WTC11 (cell line): Measurements from ENCODE around the gene HEY2. TPM values are rescaled to one million over a fixed set of nuclear protein-coding genes. Genes with fewer than 3 reads are reported as not detected.

Experiments used
- ATAC-seq: fragments of 200-7000 bp; cut with Tn5 transposase; 2 replicates; pipeline ENCODE4 v1.10.0; 2021; ENCODE audit warnings: mild to moderate bottlenecking, moderate library complexity
- CTCF ChIA-PET: fragments of 300-600 bp; sonication (Branson Sonifier 250); formaldehyde crosslinking; loops from one replicate; lab custom pipeline; 2021; ENCODE audit warnings: antibody characterized with exemption; lab: Charles Lee
- POLR2A ChIA-PET: fragments of 350-600 bp; sonication (Branson Sonifier 250); formaldehyde crosslinking; loops from one replicate; lab custom pipeline; 2021; ENCODE audit warnings: antibody characterized with exemption; lab: Charles Lee
- DNase-seq: peaks from one replicate; pipeline ENCODE4 v3.0.0; 2021; ENCODE audit warnings: low spot score
- H3K27ac Mint-ChIP-seq: 2 replicates; pipeline ENCODE4 v1.8.0; 2021; ENCODE audit warnings: mixed read lengths
- H3K27me3 Mint-ChIP-seq: 2 replicates; pipeline ENCODE4 v1.8.0; 2021; ENCODE audit warnings: low read depth, mild to moderate bottlenecking, moderate library complexity, mixed read lengths
- H3K36me3 Mint-ChIP-seq: 2 replicates; pipeline ENCODE4 v1.8.0; 2021; ENCODE audit warnings: mixed read lengths
- H3K4me1 Mint-ChIP-seq: 2 replicates; pipeline ENCODE4 v1.8.0; 2022; ENCODE audit warnings: mixed read lengths
- H3K4me3 Mint-ChIP-seq: 2 replicates; pipeline ENCODE4 v1.8.0; 2021; ENCODE audit warnings: mild to moderate bottlenecking, moderate library complexity, mixed read lengths
- H3K9me3 Mint-ChIP-seq: 2 replicates; pipeline ENCODE4 v1.8.0; 2021; ENCODE audit warnings: mixed read lengths
- ATF3 ChIP-seq: sonication (generic); formaldehyde crosslinking; conservative IDR thresholded peaks from 2 replicates; pipeline ENCODE4 v1.8.1; 2022; ENCODE audit warnings: mild to moderate bottlenecking, missing genetic modification reagents
- CBFB ChIP-seq: sonication (generic); formaldehyde crosslinking; IDR thresholded peaks from 2 replicates; pipeline ENCODE4 v1.8.1; 2022; ENCODE audit warnings: mild to moderate bottlenecking, low read depth, missing genetic modification reagents
- CDX4 ChIP-seq: fragments of 250-450 bp; sonication (Bioruptor Pico); IDR thresholded peaks from 2 replicates; pipeline ENCODE4 v1.9.0; 2021; ENCODE audit warnings: moderate library complexity, mild to moderate bottlenecking, inconsistent platforms, borderline replicate concordance
- CREB1 ChIP-seq: sonication (generic); formaldehyde crosslinking; IDR thresholded peaks from 2 replicates; pipeline ENCODE4 v1.8.0; 2023; ENCODE audit warnings: mild to moderate bottlenecking, missing genetic modification reagents
- CREM ChIP-seq: sonication (generic); formaldehyde crosslinking; IDR thresholded peaks from 2 replicates; pipeline ENCODE4 v1.8.1; 2022; ENCODE audit warnings: mild to moderate bottlenecking, missing genetic modification reagents, moderate library complexity
- CTCF ChIP-seq: fragments of 200-600 bp; IDR thresholded peaks from 2 replicates; pipeline ENCODE4 v1.8.0; 2022; ENCODE audit warnings: antibody characterized with exemption
- E2F1 ChIP-seq: sonication (generic); formaldehyde crosslinking; IDR thresholded peaks from 2 replicates; pipeline ENCODE4 v1.8.0; 2022; ENCODE audit warnings: mild to moderate bottlenecking, missing genetic modification reagents
- ELF4 ChIP-seq: sonication (generic); formaldehyde crosslinking; IDR thresholded peaks from 2 replicates; pipeline ENCODE4 v1.8.1; 2022; ENCODE audit warnings: low read depth, mild to moderate bottlenecking, moderate library complexity, missing genetic modification reagents
- ETV6 ChIP-seq: sonication (generic); formaldehyde crosslinking; IDR thresholded peaks from 2 replicates; pipeline ENCODE4 v1.8.1; 2022; ENCODE audit warnings: mild to moderate bottlenecking, missing genetic modification reagents
- GRHL2 ChIP-seq: fragments of 250-450 bp; sonication (Bioruptor Pico); IDR thresholded peaks from 2 replicates; pipeline ENCODE4 v1.8.0; 2022; ENCODE audit warnings: mild to moderate bottlenecking, moderate library complexity; ENCODE audit not compliant: insufficient replicate concordance, severe bottlenecking
- JUN ChIP-seq: sonication (generic); formaldehyde crosslinking; IDR thresholded peaks from 2 replicates; pipeline ENCODE4 v1.8.0; 2023; ENCODE audit warnings: mild to moderate bottlenecking, missing genetic modification reagents
- MLX ChIP-seq: sonication (generic); formaldehyde crosslinking; IDR thresholded peaks from 2 replicates; pipeline ENCODE4 v1.8.1; 2023; ENCODE audit warnings: mild to moderate bottlenecking, missing genetic modification reagents, moderate library complexity
- MYBL2 ChIP-seq: sonication (generic); formaldehyde crosslinking; IDR thresholded peaks from 2 replicates; pipeline ENCODE4 v1.8.1; 2023; ENCODE audit warnings: mild to moderate bottlenecking, moderate library complexity, missing genetic modification reagents
- NR2C2 ChIP-seq: sonication (generic); formaldehyde crosslinking; IDR thresholded peaks from 2 replicates; pipeline ENCODE4 v1.8.0; 2022; ENCODE audit warnings: mild to moderate bottlenecking, missing genetic modification reagents
- PRRX2 ChIP-seq: fragments of 250-450 bp; sonication (Bioruptor Pico); IDR thresholded peaks from 2 replicates; pipeline ENCODE4 v1.8.0; 2021; ENCODE audit warnings: mild to moderate bottlenecking
- SMAD3 ChIP-seq: sonication (generic); formaldehyde crosslinking; IDR thresholded peaks from 2 replicates; pipeline ENCODE4 v1.8.0; 2022; ENCODE audit warnings: missing genetic modification reagents, mild to moderate bottlenecking, borderline replicate concordance
- SOX15 ChIP-seq: fragments of 250-450 bp; sonication (Bioruptor Pico); IDR thresholded peaks from 2 replicates; pipeline ENCODE4 v1.9.0; 2021; ENCODE audit warnings: mild to moderate bottlenecking
- TEAD1 ChIP-seq: sonication (generic); formaldehyde crosslinking; IDR thresholded peaks from 2 replicates; pipeline ENCODE4 v1.8.0; 2022; ENCODE audit warnings: mild to moderate bottlenecking, missing genetic modification reagents
- ZMAT4 ChIP-seq: fragments of 250-450 bp; sonication (Bioruptor Pico); IDR thresholded peaks from 2 replicates; pipeline ENCODE4 v1.9.0; 2021; ENCODE audit warnings: mild to moderate bottlenecking
- ZNF121 ChIP-seq: sonication (generic); formaldehyde crosslinking; IDR thresholded peaks from 2 replicates; pipeline ENCODE4 v1.8.0; 2023; ENCODE audit warnings: missing genetic modification reagents
- ZNF138 ChIP-seq: sonication (generic); formaldehyde crosslinking; conservative IDR thresholded peaks from 2 replicates; pipeline ENCODE4 v1.8.1; 2022; ENCODE audit warnings: mild to moderate bottlenecking, moderate library complexity, missing genetic modification reagents
- ZNF219 ChIP-seq: sonication (generic); formaldehyde crosslinking; IDR thresholded peaks from 2 replicates; pipeline ENCODE4 v1.8.0; 2023; ENCODE audit warnings: missing genetic modification reagents, mild to moderate bottlenecking, borderline replicate concordance
- ZNF423 ChIP-seq: fragments of 250-450 bp; sonication (Bioruptor Pico); IDR thresholded peaks from 2 replicates; pipeline ENCODE4 v2.1.2; 2022; ENCODE audit warnings: mild to moderate bottlenecking, moderate library complexity
- ZNF425 ChIP-seq: fragments of 250-450 bp; sonication (Bioruptor Pico); conservative IDR thresholded peaks from 2 replicates; pipeline ENCODE4 v1.9.0; 2021; ENCODE audit warnings: mild to moderate bottlenecking
- ZNF512 ChIP-seq: sonication (generic); formaldehyde crosslinking; IDR thresholded peaks from 2 replicates; pipeline ENCODE4 v1.8.1; 2022; ENCODE audit warnings: missing genetic modification reagents, borderline replicate concordance
- total RNA-seq: library from RNA; stranded (reverse); gene quantifications from 3 replicates; pipeline ENCODE4 v1.2.3, GENCODE V29; 2021

HEY2 gene
- total RNA-seq, 1 experiment from 2014 or later = 10.6 TPM

GRCh38 chr6:125718109-125718508 is 31.3 kb upstream of the HEY2 start:
- H3K4me3 Mint-ChIP-seq = no peak overlapping the region
- DNase-seq = no peak
- ATAC-seq = no peak
- ChIA-PET CTCF (interaction anchor here (1.6 kb wide), 1 partner anchor 35 kb away, joined by 3 read pairs; no protein-coding TSS in a partner anchor), POLR2A (no interaction called here)
- H3K4me1 Mint-ChIP-seq = peaks cover 14% of the 10 kb centered on the region
- peaks cover 17% of the 10 kb centered on the region for H3K9me3 Mint-ChIP-seq
- TF ChIP-seq ETV6 (CRISPR knock-in tag) (no peak), ATF3 (CRISPR knock-in tag) (no peak), MYBL2 (CRISPR knock-in tag) (no peak), PRRX2 (CRISPR knock-in tag) (no peak), ZNF512 (CRISPR knock-in tag) (no peak), SOX15 (CRISPR knock-in tag) (no peak), CDX4 (CRISPR knock-in tag) (no peak), TEAD1 (CRISPR knock-in tag) (no peak), MLX (CRISPR knock-in tag) (no peak), ZNF423 (no peak), ZNF219 (no peak)
- H3K27ac Mint-ChIP-seq = no peak overlapping the region
- H3K36me3 Mint-ChIP-seq = peaks cover 5% of the 10 kb centered on the region
- H3K27me3 Mint-ChIP-seq = no peaks in the 10 kb centered on the region

GRCh38 chr6:125722886-125723285 is 26.5 kb upstream of the HEY2 start:
- no peak overlapping the region for H3K27ac Mint-ChIP-seq
- no peaks in the 10 kb centered on the region; the same call in 1 of the 2 replicates for H3K36me3 Mint-ChIP-seq
- DNase-seq (no peak), ATAC-seq (no peak)
- H3K4me1 Mint-ChIP-seq = peaks cover 2% of the 10 kb centered on the region; the same call in 1 of the 2 replicates
- POLR2A ChIA-PET = no interaction called here
- no peaks in the 10 kb centered on the region for H3K27me3 Mint-ChIP-seq
- CTCF ChIA-PET = no interaction called here
- peaks cover 6% of the 10 kb centered on the region for H3K9me3 Mint-ChIP-seq
- H3K4me3 Mint-ChIP-seq = no peak overlapping the region
- TF ChIP-seq ZNF425 (CRISPR knock-in tag) = no peak
- TF ChIP-seq CREB1 (CRISPR knock-in tag) = no peak
- TF ChIP-seq JUN = no peak
- TF ChIP-seq CREM (CRISPR knock-in tag) = no peak
- TF ChIP-seq ELF4 (CRISPR knock-in tag) = no peak
- TF ChIP-seq SMAD3 = no peak
- no peak for TF ChIP-seq ZMAT4
- no peak for TF ChIP-seq GRHL2 (CRISPR knock-in tag)
- no peak for TF ChIP-seq NR2C2 (CRISPR knock-in tag)
- no peak for TF ChIP-seq ZNF138 (CRISPR knock-in tag)
- TF ChIP-seq E2F1 (CRISPR knock-in tag) = no peak
- TF ChIP-seq CTCF = no peak
- no peak for TF ChIP-seq ZNF121 (CRISPR knock-in tag)
- no peak for TF ChIP-seq MLX (CRISPR knock-in tag)
- no peak for TF ChIP-seq CBFB
- TF ChIP-seq ZNF512 (CRISPR knock-in tag) = no peak
